Vagina (tissue), 2 donors: ENCODE data around the gene BBOX1. TPM values are rescaled to one million over a fixed set of nuclear protein-coding genes. Genes with fewer than 3 reads are reported as not detected.

Source experiments
- DNase-seq, 2 donors: peaks; one replicate each; pipeline ENCODE4 v3.0.0-alpha.2; 2017; ENCODE audit errors: extremely low spot score in 2 of 2
- H3K27ac ChIP-seq: fragments of 200-600 bp; sonication (generic); one replicate; pipeline ENCODE4 v1.5.1; 2019
- H3K27me3 ChIP-seq: fragments of 200-600 bp; sonication (generic); one replicate; pipeline ENCODE4 v1.5.1; 2019
- H3K36me3 ChIP-seq, 2 donors: fragments of 200-600 bp; sonication (generic); one replicate each; pipeline ENCODE4 v1.5.1; 2017 to 2019
- H3K4me1 ChIP-seq: fragments of 200-600 bp; sonication (generic); one replicate; pipeline ENCODE4 v1.5.1; 2019
- H3K4me3 ChIP-seq, 2 donors: fragments of 200-600 bp; sonication (generic); 1 replicate in 1 of 2; 2 replicates in 1 of 2; pipeline ENCODE4 v1.5.1; 2016 to 2019
- H3K9me3 ChIP-seq: fragments of 200-600 bp; sonication (generic); one replicate; pipeline ENCODE4 v1.5.1; 2019
- POLR2A ChIP-seq, 2 donors: fragments of 450-650 bp; IDR thresholded peaks; one replicate each; pipeline ENCODE4 v1.6.1; 2017; ENCODE audit warnings: antibody characterized with exemption in 2 of 2, mild to moderate bottlenecking in 2 of 2, moderate library complexity in 2 of 2
- POLR2AphosphoS5 ChIP-seq, 2 donors: sonication (generic); formaldehyde crosslinking; IDR thresholded peaks; one replicate each; pipeline ENCODE4 v1.9.0; 2017; ENCODE audit warnings: antibody characterized with exemption in 2 of 2, mild to moderate bottlenecking in 2 of 2, low read depth in 1 of 2; ENCODE audit not compliant: insufficient read depth in 1 of 2
- intact Hi-C: fragments of 100-400 bp; cut with DNase I; formaldehyde crosslinking; loops from one replicate; pipeline ENCODE4 v1.15.1; 2023
- total RNA-seq: library from RNA; depleted of rRNA; stranded (reverse); fragments of >200 nt; gene quantifications from one replicate; pipeline ENCODE4 v1.2.3, GENCODE V29; 2016
- TF ChIP-seq, protein P1 (sequence below), 3 experiments: fragments of 450-650 bp in 2 of 3; fragments of 200-600 bp in 1 of 3; sonication (generic) in 1 of 3; IDR thresholded peaks; one replicate each; pipeline ENCODE4 v1.5.1; 2017 to 2019; ENCODE audit warnings: antibody characterized with exemption in 3 of 3, mild to moderate bottlenecking in 2 of 3, moderate library complexity in 2 of 3

BBOX1 gene
- total RNA-seq, 1 donor from 2014 or later = 53.0 TPM

DNA sequence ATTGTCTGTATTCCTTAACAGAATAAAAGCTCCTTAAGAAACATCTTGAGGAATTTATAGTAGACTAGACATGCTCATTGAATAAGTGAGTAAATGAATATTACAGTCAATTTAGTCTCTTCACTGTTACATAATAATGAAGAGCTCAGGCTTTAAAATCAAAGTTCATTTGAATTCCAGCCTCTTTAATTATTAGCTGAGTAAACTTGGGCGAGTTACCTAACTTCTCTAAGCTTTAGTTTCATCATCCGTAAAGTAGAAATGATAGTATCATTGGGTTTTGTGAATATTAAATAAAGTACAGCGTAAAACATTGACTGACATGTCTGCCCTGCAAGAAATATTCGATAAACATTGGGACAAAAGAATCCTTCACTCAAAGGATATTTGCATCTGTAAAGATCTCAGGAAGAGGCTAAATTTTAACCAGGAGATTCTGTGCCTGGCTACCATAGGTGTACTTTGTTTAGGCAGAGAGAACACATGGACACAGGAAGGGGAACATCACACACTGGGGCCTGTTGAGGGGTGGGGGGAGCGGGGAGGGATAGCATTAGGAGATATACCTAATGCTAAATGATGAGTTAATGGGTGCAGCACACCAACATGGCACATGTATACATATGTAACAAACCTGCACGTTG, 15.2 kb upstream of the BBOX1 start:
- no peaks in the 10 kb centered on the region for H3K36me3 ChIP-seq
- no peaks in the 10 kb centered on the region for H3K9me3 ChIP-seq
- H3K4me1 ChIP-seq = no peaks in the 10 kb centered on the region
- intact Hi-C loops = no loop called here
- H3K27ac ChIP-seq = no peak overlapping the region
- no peak overlapping the region for H3K4me3 ChIP-seq
- DNase-seq = no peak
- no peaks in the 10 kb centered on the region for H3K27me3 ChIP-seq
- TF ChIP-seq, protein P1, sequence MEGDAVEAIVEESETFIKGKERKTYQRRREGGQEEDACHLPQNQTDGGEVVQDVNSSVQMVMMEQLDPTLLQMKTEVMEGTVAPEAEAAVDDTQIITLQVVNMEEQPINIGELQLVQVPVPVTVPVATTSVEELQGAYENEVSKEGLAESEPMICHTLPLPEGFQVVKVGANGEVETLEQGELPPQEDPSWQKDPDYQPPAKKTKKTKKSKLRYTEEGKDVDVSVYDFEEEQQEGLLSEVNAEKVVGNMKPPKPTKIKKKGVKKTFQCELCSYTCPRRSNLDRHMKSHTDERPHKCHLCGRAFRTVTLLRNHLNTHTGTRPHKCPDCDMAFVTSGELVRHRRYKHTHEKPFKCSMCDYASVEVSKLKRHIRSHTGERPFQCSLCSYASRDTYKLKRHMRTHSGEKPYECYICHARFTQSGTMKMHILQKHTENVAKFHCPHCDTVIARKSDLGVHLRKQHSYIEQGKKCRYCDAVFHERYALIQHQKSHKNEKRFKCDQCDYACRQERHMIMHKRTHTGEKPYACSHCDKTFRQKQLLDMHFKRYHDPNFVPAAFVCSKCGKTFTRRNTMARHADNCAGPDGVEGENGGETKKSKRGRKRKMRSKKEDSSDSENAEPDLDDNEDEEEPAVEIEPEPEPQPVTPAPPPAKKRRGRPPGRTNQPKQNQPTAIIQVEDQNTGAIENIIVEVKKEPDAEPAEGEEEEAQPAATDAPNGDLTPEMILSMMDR (IDR thresholded peaks at IDR 0.05) = no peak
- TF ChIP-seq POLR2AphosphoS5 (IDR thresholded peaks at IDR 0.05; ENCODE audit: insufficient read depth in 1 of 2, low read depth in 1 of 2) (no peak), POLR2A (IDR thresholded peaks at IDR 0.05) (no peak)

DNA sequence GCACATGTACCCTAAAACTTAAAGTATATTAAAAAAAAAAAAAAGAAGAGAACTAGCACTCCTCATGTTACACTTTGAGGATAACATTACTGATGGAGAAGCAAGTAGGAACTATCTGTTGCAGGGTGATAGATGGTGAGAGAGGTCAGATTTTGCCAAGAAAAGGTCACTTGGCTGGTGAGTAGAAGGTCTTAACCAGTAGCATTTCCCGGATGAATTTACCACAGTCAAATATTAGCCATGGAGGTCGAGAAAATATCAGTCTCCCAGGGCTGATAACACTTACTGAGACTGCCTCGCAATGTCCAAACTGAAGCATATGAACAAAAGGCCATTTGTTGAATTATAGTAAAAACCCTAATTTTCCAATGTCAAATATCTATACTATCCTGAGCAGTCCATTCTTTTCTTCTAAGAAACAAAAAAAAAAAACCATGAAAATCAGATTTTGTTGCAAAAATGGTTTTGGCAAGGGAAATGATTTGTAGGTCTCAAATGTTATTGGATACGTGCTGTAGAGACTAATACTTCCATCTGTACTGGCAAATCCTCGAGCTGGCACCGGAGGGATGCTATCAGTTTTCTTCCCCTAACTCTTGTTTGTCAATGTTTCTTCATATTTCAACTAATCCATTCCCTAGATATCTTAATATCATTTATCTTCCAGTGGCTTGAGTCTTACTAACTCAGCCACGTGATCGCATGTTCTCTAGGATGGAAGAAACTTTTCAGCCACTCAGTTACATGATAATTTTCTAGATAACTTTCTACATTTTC, 14.5 kb upstream of the BBOX1 start:
- intact Hi-C loops = no loop called here
- TF ChIP-seq, protein P1 (IDR thresholded peaks at IDR 0.05) = no peak
- no peak for TF ChIP-seq POLR2AphosphoS5 (IDR thresholded peaks at IDR 0.05; ENCODE audit: insufficient read depth in 1 of 2, low read depth in 1 of 2)
- TF ChIP-seq POLR2A (IDR thresholded peaks at IDR 0.05) = no peak
- H3K9me3 ChIP-seq = no peaks in the 10 kb centered on the region

DNA sequence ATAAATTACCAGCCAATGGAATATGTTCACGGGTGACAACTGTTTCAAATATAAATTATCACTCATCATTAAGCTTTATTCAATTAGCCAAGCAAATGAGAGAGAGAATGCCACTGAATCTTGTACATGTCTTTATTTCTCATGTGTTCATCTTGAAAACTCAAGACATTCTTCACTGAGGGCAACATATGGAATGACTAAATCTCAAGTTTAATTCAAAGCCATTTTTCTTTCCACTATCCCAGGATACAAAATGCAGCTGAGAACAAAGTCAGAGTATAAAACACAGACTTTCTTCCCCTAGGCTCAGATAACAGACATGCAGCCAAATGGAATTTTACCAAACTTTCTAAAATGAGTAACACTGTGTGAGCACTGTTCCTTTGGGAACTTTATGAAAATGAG, 12.1 kb upstream of the BBOX1 start:
- TF ChIP-seq POLR2A (IDR thresholded peaks at IDR 0.05) (no peak), POLR2AphosphoS5 (IDR thresholded peaks at IDR 0.05; ENCODE audit: insufficient read depth in 1 of 2, low read depth in 1 of 2) (no peak)
- TF ChIP-seq, protein P1 (IDR thresholded peaks at IDR 0.05) = no peak
- Histone ChIP-seq H3K36me3 (no peaks in the 10 kb centered on the region), H3K9me3 (no peaks in the 10 kb centered on the region), H3K27ac (peak overlapping the region; percentile 45), H3K4me1 (no peaks in the 10 kb centered on the region), H3K27me3 (no peaks in the 10 kb centered on the region), H3K4me3 (no peak overlapping the region)
- no peak for DNase-seq
- intact Hi-C loops = no loop called here

More for the DNA sequence above, 14.5 kb upstream of the BBOX1 start:
- H3K36me3 ChIP-seq = no peaks in the 10 kb centered on the region
- H3K27me3 ChIP-seq = no peaks in the 10 kb centered on the region
- no peak overlapping the region for H3K4me3 ChIP-seq
- no peaks in the 10 kb centered on the region for H3K4me1 ChIP-seq
- DNase-seq = no peak
- no peak overlapping the region for H3K27ac ChIP-seq

DNA sequence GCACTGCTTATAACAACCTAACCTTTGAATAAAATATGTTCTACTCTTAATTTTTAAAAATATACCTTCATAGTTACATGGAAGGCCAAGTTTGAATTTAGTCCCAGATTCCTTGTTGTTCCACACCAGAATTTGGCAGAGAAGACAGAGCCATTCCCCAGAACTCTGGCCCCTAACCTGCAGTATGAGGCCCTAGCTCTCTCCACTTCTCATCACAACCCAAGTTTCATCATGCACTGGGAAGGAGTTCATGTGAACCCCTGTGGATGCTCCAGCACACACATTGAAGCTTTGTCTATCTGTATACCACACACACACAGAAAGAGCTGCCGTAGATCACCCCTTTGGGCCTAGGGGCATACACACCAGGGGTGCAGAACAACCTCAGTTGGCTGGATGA, 10.6 kb upstream of the BBOX1 start:
- intact Hi-C loops = no loop called here
- no peak for TF ChIP-seq POLR2AphosphoS5 (IDR thresholded peaks at IDR 0.05; ENCODE audit: insufficient read depth in 1 of 2, low read depth in 1 of 2)
- TF ChIP-seq, protein P1 (IDR thresholded peaks at IDR 0.05) = no peak
- no peak for TF ChIP-seq POLR2A (IDR thresholded peaks at IDR 0.05)

DNA sequence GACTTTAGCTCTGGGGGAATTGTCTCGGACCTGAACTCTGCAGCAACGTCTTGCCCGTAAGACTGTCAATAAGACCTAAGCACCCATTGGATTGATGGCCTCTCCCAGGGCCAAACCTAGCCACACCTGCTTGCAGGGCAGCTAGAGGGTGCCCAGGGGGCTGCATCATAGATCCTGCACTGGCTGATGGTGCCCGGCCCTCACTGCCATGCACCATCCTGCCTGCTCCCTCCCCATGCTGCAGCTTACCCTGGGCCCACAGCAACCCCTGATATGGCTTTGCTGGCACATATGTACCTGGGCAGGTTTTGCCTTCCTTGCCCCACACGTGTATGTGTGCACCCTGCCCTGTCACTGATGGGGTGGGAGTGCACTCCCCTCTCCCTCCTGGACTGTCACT, 8.9 kb upstream of the BBOX1 start:
- Histone ChIP-seq H3K4me3 (no peak overlapping the region), H3K27ac (no peak overlapping the region), H3K4me1 (no peaks in the 10 kb centered on the region), H3K9me3 (no peaks in the 10 kb centered on the region), H3K36me3 (no peaks in the 10 kb centered on the region), H3K27me3 (no peaks in the 10 kb centered on the region)
- intact Hi-C loops = no loop called here
- TF ChIP-seq, protein P1 (IDR thresholded peaks at IDR 0.05) = no peak
- TF ChIP-seq POLR2A (IDR thresholded peaks at IDR 0.05) (no peak), POLR2AphosphoS5 (IDR thresholded peaks at IDR 0.05; ENCODE audit: insufficient read depth in 1 of 2, low read depth in 1 of 2) (no peak)
- no peak for DNase-seq

More for the DNA sequence above, 10.6 kb upstream of the BBOX1 start:
- DNase-seq = no peak
- H3K9me3 ChIP-seq = no peaks in the 10 kb centered on the region
- H3K27me3 ChIP-seq = no peaks in the 10 kb centered on the region
- no peaks in the 10 kb centered on the region for H3K36me3 ChIP-seq
- no peak overlapping the region for H3K4me3 ChIP-seq
- no peak overlapping the region for H3K27ac ChIP-seq
- H3K4me1 ChIP-seq = no peaks in the 10 kb centered on the region
